ENCODE results near the gene TFIP11.

Gene TFIP11

GRCh38 chr22:26549902-26550497, 37.7 kb upstream of the TFIP11 start:
- FAIRE-seq, result no peak
- no peak for DNase-seq (ENCODE audit: insufficient read length)
- TF ChIP-seq POLR2A (IDR thresholded peaks at IDR 0.05; ENCODE audit: low read depth, low read length) (no peak), POLR2AphosphoS5 (IDR thresholded peaks at IDR 0.05; ENCODE audit: low read depth, low read length) (no peak), TAF1 (IDR thresholded peaks at IDR 0.05; ENCODE audit: borderline replicate concordance, low read depth, low read length) (no peak)

GRCh38 chr22:26548984-26549383, 36.7 kb upstream of the TFIP11 start:
- FAIRE-seq (no peak), DNase-seq (ENCODE audit: insufficient read length) (no peak)
- no peak for TF ChIP-seq TAF1 (IDR thresholded peaks at IDR 0.05; ENCODE audit: borderline replicate concordance, low read depth, low read length)

GRCh38 chr22:26548303-26548702, 36.0 kb upstream of the TFIP11 start:
- DNase-seq (ENCODE audit: insufficient read length) (no peak), FAIRE-seq (no peak)
- TF ChIP-seq POLR2AphosphoS5 (IDR thresholded peaks at IDR 0.05; ENCODE audit: low read depth, low read length) (no peak), TAF1 (IDR thresholded peaks at IDR 0.05; ENCODE audit: borderline replicate concordance, low read depth, low read length) (no peak), POLR2A (IDR thresholded peaks at IDR 0.05; ENCODE audit: low read depth, low read length) (no peak)

DNA sequence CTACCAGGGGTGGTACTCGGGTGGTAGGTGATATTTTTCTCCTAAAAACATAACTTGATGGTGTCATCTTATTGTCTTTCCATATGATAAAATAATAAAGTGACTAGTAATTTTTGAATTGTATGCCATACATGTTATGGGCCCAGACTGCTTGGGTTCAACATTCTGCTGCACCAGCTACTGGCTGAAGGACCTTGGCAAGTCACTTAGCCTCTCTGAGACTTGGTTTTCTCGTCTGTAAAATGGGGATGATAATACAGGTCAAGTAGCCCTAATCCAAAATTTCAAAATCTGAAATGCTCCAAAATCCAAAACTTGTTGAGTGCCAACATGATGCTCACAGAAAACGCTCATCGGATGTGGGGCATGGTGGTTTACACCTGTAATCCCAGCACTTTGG, 35.6 kb upstream of the TFIP11 start:
- FAIRE-seq (no peak), DNase-seq (ENCODE audit: insufficient read length) (no peak)
- no peak for TF ChIP-seq POLR2AphosphoS5 (IDR thresholded peaks at IDR 0.05; ENCODE audit: low read depth, low read length)

DNA sequence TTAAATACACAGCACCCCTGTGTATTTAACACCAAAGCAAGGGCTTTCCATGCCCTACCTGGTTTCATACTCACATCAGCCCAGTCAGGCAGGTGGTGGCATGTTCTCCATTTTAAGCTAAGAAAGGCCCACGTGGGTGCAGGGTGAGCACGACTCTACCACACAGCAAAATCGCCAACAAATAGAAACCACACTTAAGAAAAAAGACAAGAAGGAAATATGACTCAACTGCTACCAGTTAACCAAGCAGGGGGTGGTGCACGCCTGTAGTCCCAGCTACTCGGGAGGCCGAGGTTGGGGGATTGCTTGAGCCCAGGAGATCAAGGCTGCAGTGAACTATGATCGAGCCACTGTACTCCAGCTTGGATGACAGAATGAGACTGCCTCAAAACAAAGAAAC, 35.2 kb upstream of the TFIP11 start:
- no peak for FAIRE-seq
- TF ChIP-seq POLR2A (IDR thresholded peaks at IDR 0.05; ENCODE audit: low read depth, low read length) (no peak), POLR2AphosphoS5 (IDR thresholded peaks at IDR 0.05; ENCODE audit: low read depth, low read length) (no peak), TAF1 (IDR thresholded peaks at IDR 0.05; ENCODE audit: borderline replicate concordance, low read depth, low read length) (no peak)
- DNase-seq (ENCODE audit: insufficient read length), result no peak

GRCh38 chr22:26546282-26546681, 34.0 kb upstream of the TFIP11 start:
- no peak for FAIRE-seq
- TF ChIP-seq TAF1 (IDR thresholded peaks at IDR 0.05; ENCODE audit: borderline replicate concordance, low read depth, low read length) (no peak), POLR2A (IDR thresholded peaks at IDR 0.05; ENCODE audit: low read depth, low read length) (no peak)
- DNase-seq (ENCODE audit: insufficient read length), result no peak

GRCh38 chr22:26545827-26546226, 33.6 kb upstream of the TFIP11 start:
- DNase-seq (ENCODE audit: insufficient read length) (no peak), FAIRE-seq (no peak)
- TF ChIP-seq TAF1 (IDR thresholded peaks at IDR 0.05; ENCODE audit: borderline replicate concordance, low read depth, low read length), result no peak

- FAIRE-seq (no peak), DNase-seq (ENCODE audit: insufficient read length) (no peak)
- no peak for TF ChIP-seq POLR2A (IDR thresholded peaks at IDR 0.05; ENCODE audit: low read depth, low read length)
- TF ChIP-seq POLR2AphosphoS5 (IDR thresholded peaks at IDR 0.05; ENCODE audit: low read depth, low read length), result no peak
- no peak for TF ChIP-seq TAF1 (IDR thresholded peaks at IDR 0.05; ENCODE audit: borderline replicate concordance, low read depth, low read length)
Observed at GRCh38 chr22:26545385-26545784, 33.1 kb upstream of the TFIP11 start.

DNA sequence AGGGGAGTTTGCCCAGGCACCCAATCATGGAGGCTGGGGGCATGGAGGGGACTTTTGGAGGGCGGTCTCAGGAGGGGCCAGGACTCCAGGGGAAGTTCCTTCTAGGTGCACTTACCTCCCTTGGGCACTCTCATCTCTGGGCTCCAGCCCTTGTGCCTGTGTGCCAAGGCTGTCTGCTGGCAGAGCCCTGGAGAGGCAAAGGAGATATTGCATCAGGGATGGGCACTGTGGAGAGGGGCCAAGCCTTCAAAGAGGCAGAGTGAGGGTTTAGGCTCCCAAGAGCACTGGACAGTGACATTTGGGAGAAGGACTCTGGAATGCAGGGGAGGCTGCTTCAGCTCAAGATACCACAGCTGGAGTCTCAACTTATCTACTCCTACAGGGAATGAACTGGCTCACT, 32.2 kb upstream of the TFIP11 start:
- DNase-seq (ENCODE audit: insufficient read length) (no peak), FAIRE-seq (no peak)
- no peak for TF ChIP-seq TAF1 (IDR thresholded peaks at IDR 0.05; ENCODE audit: borderline replicate concordance, low read depth, low read length)
- no peak for TF ChIP-seq POLR2AphosphoS5 (IDR thresholded peaks at IDR 0.05; ENCODE audit: low read depth, low read length)
- no peak for TF ChIP-seq POLR2A (IDR thresholded peaks at IDR 0.05; ENCODE audit: low read depth, low read length)

DNA sequence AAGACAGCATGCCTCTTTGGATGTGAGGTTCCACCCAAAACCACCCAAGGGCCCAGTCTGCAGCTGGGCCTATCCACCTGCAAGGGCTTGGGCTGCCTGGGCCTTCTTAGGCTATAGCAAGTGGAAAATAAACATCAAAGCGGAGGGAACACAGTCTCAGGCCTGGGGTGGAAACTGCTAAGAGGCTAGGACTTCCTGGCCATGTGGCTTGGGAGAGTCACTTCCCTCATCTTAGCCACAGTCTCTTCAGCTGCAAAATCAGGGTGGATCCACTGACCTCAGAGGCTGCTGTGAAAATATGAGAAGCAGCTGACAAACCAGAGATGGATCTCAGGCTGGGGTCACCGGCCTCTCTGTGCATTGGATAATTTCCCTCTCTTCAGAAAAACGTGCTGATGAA, 30.6 kb upstream of the TFIP11 start:
- TF ChIP-seq POLR2AphosphoS5 (IDR thresholded peaks at IDR 0.05; ENCODE audit: low read depth, low read length) (no peak), POLR2A (IDR thresholded peaks at IDR 0.05; ENCODE audit: low read depth, low read length) (no peak), TAF1 (IDR thresholded peaks at IDR 0.05; ENCODE audit: borderline replicate concordance, low read depth, low read length) (no peak)
- DNase-seq (ENCODE audit: insufficient read length), result no peak
- no peak for FAIRE-seq

DNA sequence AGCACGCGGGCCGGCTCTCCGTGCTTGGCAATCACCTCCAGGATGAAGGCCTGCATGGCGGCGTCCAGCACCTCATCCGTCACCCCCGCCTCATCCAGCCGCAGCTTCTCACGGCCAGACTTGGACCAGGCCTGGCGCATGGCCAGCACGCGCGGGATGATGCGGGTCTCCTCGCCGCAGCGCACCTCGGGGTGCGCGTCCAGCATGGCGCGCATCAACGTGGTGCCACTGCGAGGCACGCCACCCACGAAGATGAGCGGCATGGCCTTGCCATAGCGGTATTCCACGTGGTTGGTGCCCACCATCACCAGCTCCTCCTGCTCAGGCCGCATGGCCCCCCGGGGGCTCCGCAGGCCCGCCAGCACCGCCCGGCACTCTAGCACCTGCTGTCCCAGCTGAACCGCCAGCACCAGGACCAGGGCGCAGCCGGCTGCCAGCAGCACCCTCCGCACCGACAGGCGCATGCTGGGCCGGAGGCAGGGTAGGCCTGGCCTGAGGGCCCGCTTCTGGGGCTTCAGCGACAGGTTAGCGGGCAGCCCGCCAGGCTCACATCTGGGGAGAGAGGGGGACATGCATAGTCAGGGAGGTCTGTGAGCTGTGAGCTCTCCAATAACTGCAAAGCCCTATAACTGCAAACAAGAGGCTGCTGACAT, 29.0 kb upstream of the TFIP11 start:
- FAIRE-seq, result no peak
- DNase-seq (ENCODE audit: insufficient read length), result no peak
- TF ChIP-seq POLR2AphosphoS5 (IDR thresholded peaks at IDR 0.05; ENCODE audit: low read depth, low read length) (no peak), POLR2A (IDR thresholded peaks at IDR 0.05; ENCODE audit: low read depth, low read length) (no peak), TAF1 (IDR thresholded peaks at IDR 0.05; ENCODE audit: borderline replicate concordance, low read depth, low read length) (no peak)

DNA sequence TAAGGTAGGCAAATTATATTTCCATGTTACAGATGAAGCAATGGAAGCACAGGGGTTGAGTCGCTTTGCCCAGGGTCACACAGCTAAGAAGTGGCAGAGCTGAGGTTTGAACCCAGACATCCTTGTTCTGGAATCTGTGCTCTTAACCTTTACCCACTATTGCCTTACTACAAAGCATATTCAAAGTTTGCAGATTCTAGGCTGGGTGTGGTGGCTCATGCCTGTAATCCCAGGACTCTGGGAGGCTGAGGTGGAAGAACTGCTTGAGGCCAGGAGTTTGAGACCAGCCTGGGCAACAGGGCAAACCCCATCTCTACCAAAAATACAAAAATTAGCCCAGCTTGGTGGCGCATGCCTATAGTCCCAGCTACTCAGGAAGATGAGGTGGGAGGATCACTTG, 27.8 kb upstream of the TFIP11 start:
- no peak for FAIRE-seq

GRCh38 chr22:26536762-26537134, 24.5 kb upstream of the TFIP11 start:
- no peak for DNase-seq (ENCODE audit: insufficient read length)
- FAIRE-seq, result no peak
- no peak for TF ChIP-seq POLR2A (IDR thresholded peaks at IDR 0.05; ENCODE audit: low read depth, low read length)
- TF ChIP-seq TAF1 (IDR thresholded peaks at IDR 0.05; ENCODE audit: borderline replicate concordance, low read depth, low read length), result no peak
- TF ChIP-seq POLR2AphosphoS5 (IDR thresholded peaks at IDR 0.05; ENCODE audit: low read depth, low read length), result no peak

More for the DNA sequence above, 27.8 kb upstream of the TFIP11 start:
- no peak for DNase-seq (ENCODE audit: insufficient read length)
- TF ChIP-seq POLR2AphosphoS5 (IDR thresholded peaks at IDR 0.05; ENCODE audit: low read depth, low read length), result no peak
- TF ChIP-seq POLR2A (IDR thresholded peaks at IDR 0.05; ENCODE audit: low read depth, low read length), result no peak
- no peak for TF ChIP-seq TAF1 (IDR thresholded peaks at IDR 0.05; ENCODE audit: borderline replicate concordance, low read depth, low read length)
